ENCODE data around the gene FMNL2. TPM values are rescaled to one million over a fixed set of nuclear protein-coding genes. Genes with fewer than 3 reads are reported as not detected.

FMNL2 gene
- total RNA-seq, 1 experiment from 2014 or later = 33.6 TPM

DNA sequence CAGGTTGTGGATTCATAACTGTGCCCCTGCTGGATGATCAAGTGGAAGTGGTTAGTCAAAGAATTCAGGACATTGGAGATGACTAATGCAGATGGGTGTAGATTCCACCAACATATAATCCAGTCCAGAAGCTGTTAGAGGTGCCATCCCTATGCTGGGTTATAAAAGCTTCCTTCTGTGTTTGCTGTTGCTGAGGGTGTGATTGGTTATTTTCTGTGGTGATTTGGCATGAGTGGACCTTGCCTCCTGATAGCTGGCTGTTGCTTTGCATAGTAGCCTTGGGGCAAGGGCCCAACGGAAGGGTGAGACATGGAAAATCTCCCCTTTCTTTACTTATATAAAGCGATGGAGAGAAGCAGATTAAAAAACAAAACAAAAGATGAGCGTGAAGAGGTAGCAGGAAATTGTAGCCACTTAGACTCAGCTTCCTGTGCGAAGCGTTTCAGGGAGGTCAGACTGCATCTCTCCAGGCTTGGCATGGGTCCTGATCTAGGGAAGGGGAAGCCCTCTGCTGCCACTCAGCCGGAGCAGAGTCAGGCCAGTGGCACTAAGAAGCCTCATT lies 190.4 kb downstream of the FMNL2 start:
- Mint-ChIP-seq H3K36me3 (ENCODE audit: insufficient read depth in 1 of 3, low read depth in 3 of 3) (peaks cover 0 to 3% (median 0%) of the 10 kb centered on the region in 3 experiments; a peak in 2 of 7 replicates), H3K9me3 (no peaks in the 10 kb centered on the region), H3K27ac (peak overlapping the region in 1 of 3 experiments; percentile 58; a peak in 1 of 7 replicates), H3K27me3 (ENCODE audit: low read depth) (no peaks in the 10 kb centered on the region), H3K4me3 (no peak overlapping the region), H3K4me1 (peaks cover 33 to 34% of the 10 kb centered on the region in 2 experiments)
- no CpG with 5 or more reads among the region's 6 CpGs for WGBS (ENCODE audit: extremely low coverage, insufficient read length, low lambda C conversion rate)
- Histone ChIP-seq H4K91ac (ENCODE audit: insufficient read length, low read depth, low read length) (no peak overlapping the region), H4K5ac (ENCODE audit: insufficient read length, low read depth, low read length) (no peak overlapping the region), H2AK5ac (ENCODE audit: insufficient read length, low read length) (no peak overlapping the region), H3K79me2 (ENCODE audit: insufficient read depth, low read length) (no peaks in the 10 kb centered on the region), H3K18ac (ENCODE audit: insufficient read length, low read depth, low read length) (no peak overlapping the region), H2BK120ac (ENCODE audit: low read depth, low read length, poor library complexity, severe bottlenecking) (no peak overlapping the region), H2BK20ac (ENCODE audit: low read depth, low read length, poor library complexity, severe bottlenecking) (no peak overlapping the region), H3K9me3 (ENCODE audit: control insufficient read depth, low read depth, low read length) (no peaks in the 10 kb centered on the region), H3K4me2 (ENCODE audit: insufficient read depth, insufficient read length, low read length) (no peak overlapping the region), H3K23me2 (ENCODE audit: insufficient read length, low read depth, low read length, poor library complexity, severe bottlenecking) (no peaks in the 10 kb centered on the region), H4K20me1 (ENCODE audit: control insufficient read depth, insufficient read depth, insufficient read length) (no peaks in the 10 kb centered on the region), H3T11ph (ENCODE audit: low read length) (no peak overlapping the region), H3K4me1 (ENCODE audit: insufficient read depth, low read length) (peaks cover 10% of the 10 kb centered on the region; the same call in 1 of the 2 replicates), H2BK15ac (ENCODE audit: low read depth, low read length) (no peak overlapping the region), H3K79me1 (ENCODE audit: insufficient read depth, low read depth, low read length, poor library complexity, severe bottlenecking) (no peaks in the 10 kb centered on the region), H3K56ac (ENCODE audit: insufficient read length, low read depth, low read length) (no peak overlapping the region), H3K23ac (ENCODE audit: insufficient read length, low read depth, low read length) (no peak overlapping the region), H2BK5ac (ENCODE audit: insufficient read length, low read length) (no peak overlapping the region), H3K27ac (ENCODE audit: insufficient read length, low read depth, low read length) (no peak overlapping the region), H3K9ac (ENCODE audit: extremely low read depth, insufficient read length, low read length) (no peak overlapping the region), H2AFZ (ENCODE audit: low read length) (no peak overlapping the region), H4K8ac (replicated peaks; ENCODE audit: insufficient read length, low read depth, low read length) (no peak overlapping the region), H3K27me3 (ENCODE audit: insufficient read depth, low read length) (no peaks in the 10 kb centered on the region), H3K14ac (ENCODE audit: insufficient read depth, low read length) (no peak overlapping the region), H2BK12ac (ENCODE audit: insufficient read length, low read depth, low read length) (no peak overlapping the region), H3K4ac (ENCODE audit: low read depth, low read length) (no peak overlapping the region)
- DNase-seq = no peak
- TF ChIP-seq, protein P1, sequence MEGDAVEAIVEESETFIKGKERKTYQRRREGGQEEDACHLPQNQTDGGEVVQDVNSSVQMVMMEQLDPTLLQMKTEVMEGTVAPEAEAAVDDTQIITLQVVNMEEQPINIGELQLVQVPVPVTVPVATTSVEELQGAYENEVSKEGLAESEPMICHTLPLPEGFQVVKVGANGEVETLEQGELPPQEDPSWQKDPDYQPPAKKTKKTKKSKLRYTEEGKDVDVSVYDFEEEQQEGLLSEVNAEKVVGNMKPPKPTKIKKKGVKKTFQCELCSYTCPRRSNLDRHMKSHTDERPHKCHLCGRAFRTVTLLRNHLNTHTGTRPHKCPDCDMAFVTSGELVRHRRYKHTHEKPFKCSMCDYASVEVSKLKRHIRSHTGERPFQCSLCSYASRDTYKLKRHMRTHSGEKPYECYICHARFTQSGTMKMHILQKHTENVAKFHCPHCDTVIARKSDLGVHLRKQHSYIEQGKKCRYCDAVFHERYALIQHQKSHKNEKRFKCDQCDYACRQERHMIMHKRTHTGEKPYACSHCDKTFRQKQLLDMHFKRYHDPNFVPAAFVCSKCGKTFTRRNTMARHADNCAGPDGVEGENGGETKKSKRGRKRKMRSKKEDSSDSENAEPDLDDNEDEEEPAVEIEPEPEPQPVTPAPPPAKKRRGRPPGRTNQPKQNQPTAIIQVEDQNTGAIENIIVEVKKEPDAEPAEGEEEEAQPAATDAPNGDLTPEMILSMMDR (conservative IDR thresholded peaks at IDR 0.05) = no peak

All from H9 (cell line).